Measurements from ENCODE around the gene MARK3. TPM values are rescaled to one million over a fixed set of nuclear protein-coding genes. Genes with fewer than 3 reads are reported as not detected.
A peak's percentile ranks its signal among the peaks of the same experiment; 100 is the strongest.

MARK3 gene
- polyA plus RNA-seq, 1 donor (not counting 4 experiments of a cell fraction or from before 2014, with no cell fraction given): 133 TPM

GRCh38 chr14:103404032-103404918 is 19.1 kb downstream of the MARK3 start:
- TF ChIP-seq CTCF (optimal IDR thresholded peaks at IDR 0.05 in 1 of 3, IDR thresholded peaks at IDR 0.05 in 1 of 3, conservative IDR thresholded peaks at IDR 0.05 in 1 of 3; ENCODE audit: extremely low read depth in 1 of 3, insufficient read depth in 2 of 3, low read length in 3 of 3): no peak
- TF ChIP-seq EZH2 (IDR thresholded peaks at IDR 0.05; ENCODE audit: low read length): no peak
- Histone ChIP-seq H3K9me1 (ENCODE audit: control insufficient read depth, extremely low read depth, insufficient read depth, low read length) (peaks cover 3% of the 10 kb centered on the region), H2AFZ (ENCODE audit: control insufficient read depth, low read length) (no peak overlapping the region), H3K27ac (ENCODE audit: control insufficient read depth, insufficient read depth, low read length) (no peak overlapping the region), H3K4me1 (ENCODE audit: control insufficient read depth, extremely low read depth, insufficient read depth, low read length) (peaks cover 40% of the 10 kb centered on the region), H3K79me2 (ENCODE audit: control insufficient read depth, insufficient read depth, low read length) (peaks cover 92% of the 10 kb centered on the region), H3K4me2 (ENCODE audit: control insufficient read depth, extremely low read depth, insufficient read depth, low read depth, low read length) (peak overlapping the region; percentile 20), H3K27me3 (ENCODE audit: control insufficient read depth, extremely low read depth, insufficient read depth, low read length) (no peaks in the 10 kb centered on the region), H3K4me3 (ENCODE audit: control insufficient read depth in 2 of 3, extremely low read depth in 1 of 3, insufficient read depth in 2 of 3, low read depth in 1 of 3, low read length in 3 of 3) (no peak overlapping the region), H3K9ac (ENCODE audit: control insufficient read depth, extremely low read depth, insufficient read depth, low read length) (no peak overlapping the region), H4K20me1 (ENCODE audit: control insufficient read depth, extremely low read depth, insufficient read depth, low read length) (peaks cover 50% of the 10 kb centered on the region), H3K36me3 (ENCODE audit: control insufficient read depth in 2 of 2, extremely low read depth in 1 of 2, insufficient read depth in 2 of 2, low read length in 2 of 2) (peaks cover 0 to 5% of the 10 kb centered on the region in 2 experiments), H3K9me3 (ENCODE audit: control insufficient read depth, low read depth, low read length) (no peaks in the 10 kb centered on the region)
- no peak for FAIRE-seq
- dilution Hi-C loops (cut with MboI; ENCODE audit: extremely low pct_ligation_motif_present, low sequenced_read_pairs): no loop called here
- DNase-seq (ENCODE audit: low read depth, low spot score): no peak

- H3K4me3 ChIP-seq (ENCODE audit: control insufficient read depth in 2 of 3, extremely low read depth in 1 of 3, insufficient read depth in 2 of 3, low read depth in 1 of 3, low read length in 3 of 3): no peak overlapping the region
- peaks cover 92% of the 10 kb centered on the region for H3K79me2 ChIP-seq (ENCODE audit: control insufficient read depth, insufficient read depth, low read length)
- peaks cover 3% of the 10 kb centered on the region for H3K9me1 ChIP-seq (ENCODE audit: control insufficient read depth, extremely low read depth, insufficient read depth, low read length)
- peaks cover 40% of the 10 kb centered on the region for H3K4me1 ChIP-seq (ENCODE audit: control insufficient read depth, extremely low read depth, insufficient read depth, low read length)
- H2AFZ ChIP-seq (ENCODE audit: control insufficient read depth, low read length): no peak overlapping the region
- no peak for FAIRE-seq
- no peaks in the 10 kb centered on the region for H3K27me3 ChIP-seq (ENCODE audit: control insufficient read depth, extremely low read depth, insufficient read depth, low read length)
- TF ChIP-seq CTCF (optimal IDR thresholded peaks at IDR 0.05 in 1 of 3, IDR thresholded peaks at IDR 0.05 in 1 of 3, conservative IDR thresholded peaks at IDR 0.05 in 1 of 3; ENCODE audit: extremely low read depth in 1 of 3, insufficient read depth in 2 of 3, low read length in 3 of 3) (no peak), EZH2 (IDR thresholded peaks at IDR 0.05; ENCODE audit: low read length) (no peak)
- DNase-seq (ENCODE audit: low read depth, low spot score): no peak
- H3K36me3 ChIP-seq (ENCODE audit: control insufficient read depth in 2 of 2, extremely low read depth in 1 of 2, insufficient read depth in 2 of 2, low read length in 2 of 2): peaks cover 0 to 5% of the 10 kb centered on the region in 2 experiments
- H4K20me1 ChIP-seq (ENCODE audit: control insufficient read depth, extremely low read depth, insufficient read depth, low read length): peaks cover 51% of the 10 kb centered on the region
- H3K4me2 ChIP-seq (ENCODE audit: control insufficient read depth, extremely low read depth, insufficient read depth, low read depth, low read length): no peak overlapping the region
- no peak overlapping the region for H3K9ac ChIP-seq (ENCODE audit: control insufficient read depth, extremely low read depth, insufficient read depth, low read length)
- dilution Hi-C loops (cut with MboI; ENCODE audit: extremely low pct_ligation_motif_present, low sequenced_read_pairs): no loop called here
- H3K9me3 ChIP-seq (ENCODE audit: control insufficient read depth, low read depth, low read length): no peaks in the 10 kb centered on the region
- H3K27ac ChIP-seq (ENCODE audit: control insufficient read depth, insufficient read depth, low read length): no peak overlapping the region
These were observed 19.7 kb downstream of the MARK3 start for GRCh38 chr14:103404920-103405319.
